IMR-90 (cell line): Measurements from ENCODE around the gene CSAD. TPM values are rescaled to one million over a fixed set of nuclear protein-coding genes. Genes with fewer than 3 reads are reported as not detected.

Source experiments
- ATAC-seq: fragments of 200-7000 bp; cut with Tn5 transposase; 2 replicates; pipeline ENCODE4 v1.9.1; 2020; ENCODE audit warnings: low read depth, mild to moderate bottlenecking, moderate library complexity
- BruUV-seq: library from RNA; stranded (reverse); fragments of 400-500 nt; replicated peaks from 2 replicates; lab custom pipeline; 2021; lab: Mats Ljungman, UMichigan
- CTCF ChIA-PET: fragments of 300-600 bp; formaldehyde crosslinking; extraction: SDS; loops from one replicate; lab custom pipeline; 2021; ENCODE audit warnings: antibody characterized with exemption; lab: Yijun Ruan, JAX
- POLR2A ChIA-PET: fragments of 300-600 bp; sonication (Branson Sonifier 250); formaldehyde crosslinking; loops from one replicate; lab custom pipeline; 2022; ENCODE audit warnings: antibody characterized with exemption; ENCODE audit not compliant: unreplicated experiment; lab: Charles Lee
- DNase-seq: peaks from one replicate; pipeline ENCODE4 v3.0.0; 2013
- H2AFZ ChIP-seq: replicated peaks from 2 replicates; pipeline ENCODE3; 2013; ENCODE audit warnings: low read length, mild to moderate bottlenecking; ENCODE audit not compliant: poor library complexity
- H2AK5ac ChIP-seq: 2 replicates; pipeline ENCODE4 v1.6.1; 2013; ENCODE audit warnings: low read depth, low read length, inconsistent platforms
- H2AK9ac ChIP-seq: replicated peaks from 2 replicates; pipeline ENCODE3; 2013; ENCODE audit warnings: mild to moderate bottlenecking, low read depth, low read length, moderate library complexity; ENCODE audit not compliant: poor library complexity
- H2BK120ac ChIP-seq: 2 replicates; pipeline ENCODE4 v1.6.1; 2013; ENCODE audit warnings: low read depth, low read length, inconsistent platforms
- H2BK15ac ChIP-seq: 3 replicates; pipeline ENCODE4 v1.6.1; 2013; ENCODE audit warnings: low read depth, low read length, inconsistent platforms
- H2BK20ac ChIP-seq: 2 replicates; pipeline ENCODE4 v1.6.1; 2013; ENCODE audit warnings: low read depth, mild to moderate bottlenecking, inconsistent platforms, low read length, moderate library complexity
- H2BK5ac ChIP-seq: 2 replicates; pipeline ENCODE4 v1.6.1; 2013; ENCODE audit warnings: mild to moderate bottlenecking, low read depth, low read length, inconsistent platforms; ENCODE audit not compliant: poor library complexity, severe bottlenecking
- H3K14ac ChIP-seq: replicated peaks from 2 replicates; pipeline ENCODE4 v1.6.1; 2013; ENCODE audit warnings: low read depth, low read length, inconsistent platforms
- H3K18ac ChIP-seq: 2 replicates; pipeline ENCODE4 v1.6.1; 2013; ENCODE audit warnings: low read depth, low read length, control low read depth
- H3K23ac ChIP-seq: 2 replicates; pipeline ENCODE4 v1.6.1; 2013; ENCODE audit warnings: low read depth, low read length, inconsistent platforms
- H3K27ac ChIP-seq: 2 replicates; pipeline ENCODE4 v1.5.1; 2013; ENCODE audit warnings: mild to moderate bottlenecking, control low read depth, low read length; ENCODE audit not compliant: insufficient read depth
- H3K27me3 ChIP-seq: 2 replicates; pipeline ENCODE4 v1.6.1; 2013; ENCODE audit warnings: low read length; ENCODE audit not compliant: control insufficient read depth, insufficient read depth
- H3K36me3 ChIP-seq: 2 replicates; pipeline ENCODE4 v1.6.1; 2013; ENCODE audit warnings: low read length, mixed read lengths; ENCODE audit not compliant: control insufficient read depth, insufficient read depth
- H3K4ac ChIP-seq: 2 replicates; pipeline ENCODE4 v1.6.1; 2013; ENCODE audit warnings: low read depth, low read length, inconsistent platforms
- H3K4me1 ChIP-seq: 2 replicates; pipeline ENCODE4 v1.6.1; 2013; ENCODE audit warnings: low read length, mixed read lengths; ENCODE audit not compliant: control insufficient read depth, insufficient read depth
- H3K4me2 ChIP-seq: 2 replicates; pipeline ENCODE4 v1.6.1; 2013; ENCODE audit warnings: low read depth, mild to moderate bottlenecking, control low read depth, low read length, moderate library complexity
- H3K4me3 ChIP-seq: 2 replicates; pipeline ENCODE4 v1.5.1; 2013; ENCODE audit warnings: low read depth, mild to moderate bottlenecking, control low read depth, low read length, moderate library complexity; ENCODE audit not compliant: insufficient read depth
- H3K56ac ChIP-seq: 2 replicates; pipeline ENCODE4 v1.6.1; 2013; ENCODE audit warnings: low read length, inconsistent platforms; ENCODE audit not compliant: insufficient read depth; ENCODE audit errors: extremely low read depth
- H3K79me1 ChIP-seq, 2 experiments: 2 replicates each; pipeline ENCODE4 v1.6.1; 2013; ENCODE audit warnings: low read length in 2 of 2, inconsistent platforms in 1 of 2, low read depth in 1 of 2
- H3K9ac ChIP-seq: 2 replicates; pipeline ENCODE4 v1.6.1; 2013; ENCODE audit warnings: low read depth, low read length, control low read depth
- H3K9me1 ChIP-seq: 2 replicates; pipeline ENCODE4 v1.6.1; 2013; ENCODE audit warnings: low read length, inconsistent platforms; ENCODE audit not compliant: insufficient read depth
- H3K9me3 ChIP-seq: 2 replicates; pipeline ENCODE4 v1.6.1; 2013; ENCODE audit warnings: low read length; ENCODE audit not compliant: control insufficient read depth, insufficient read depth
- H4K20me1 ChIP-seq: 2 replicates; pipeline ENCODE4 v1.6.1; 2013; ENCODE audit warnings: low read length, inconsistent platforms; ENCODE audit not compliant: insufficient read depth
- H4K5ac ChIP-seq: 2 replicates; pipeline ENCODE4 v1.6.1; 2013; ENCODE audit warnings: mild to moderate bottlenecking, low read depth, low read length, control low read depth
- H4K8ac ChIP-seq, 2 experiments: 2 replicates each; pipeline ENCODE4 v1.6.1; 2013; ENCODE audit warnings: low read depth in 2 of 2, low read length in 2 of 2, control low read depth in 1 of 2, inconsistent platforms in 1 of 2
- H4K91ac ChIP-seq: 2 replicates; pipeline ENCODE4 v1.6.1; 2013; ENCODE audit warnings: low read depth, low read length, inconsistent platforms; ENCODE audit not compliant: insufficient read depth
- CHD1 ChIP-seq: IDR thresholded peaks from 2 replicates; pipeline ENCODE4 v1.6.1; 2012; ENCODE audit warnings: low read depth, low read length, improper control_type of control experiment
- POLR2A ChIP-seq: IDR thresholded peaks from 2 replicates; pipeline ENCODE4 v1.6.1; 2012; ENCODE audit warnings: mild to moderate bottlenecking, low read depth, low read length
- RAD21 ChIP-seq: IDR thresholded peaks from 2 replicates; pipeline ENCODE4 v1.6.1; 2012; ENCODE audit warnings: low read length, improper control_type of control experiment
- RCOR1 ChIP-seq: IDR thresholded peaks from 2 replicates; pipeline ENCODE4 v1.6.1; 2012; ENCODE audit warnings: mild to moderate bottlenecking, low read length, improper control_type of control experiment; ENCODE audit not compliant: insufficient replicate concordance
- WGBS, 2 experiments: methylation state at CpG; one replicate each; pipeline versions ENCODE4 v1.1.5 to v1.1.7; 2013; ENCODE audit warnings: missing lambda C conversion rate in 2 of 2; ENCODE audit not compliant: insufficient read length in 1 of 2; ENCODE audit errors: extremely low coverage in 2 of 2; 5-methylcytosine and 5-hydroxymethylcytosine counted together
- dilution Hi-C: fragments of 300-500 bp; cut with HindIII; formaldehyde crosslinking; loops from one replicate; pipeline ENCODE4 v1.14.3; 2018; ENCODE audit warnings: low sequenced_read_pairs; ENCODE audit not compliant: unreplicated experiment
- in situ Hi-C: fragments of 300-500 bp; cut with MboI; formaldehyde crosslinking; loops from 3 replicates; pipeline ENCODE4 v1.14.3; 2019; ENCODE audit warnings: low sequenced_read_pairs, inconsistent platforms, mixed read lengths
- intact Hi-C: fragments of 100-400 bp; cut with micrococcal nuclease; formaldehyde crosslinking; loops from 2 replicates; pipeline ENCODE4 v1.10.0; 2022
- polyA plus RNA-seq, 3 experiments: library from polyadenylated mRNA; depleted of rRNA; stranded (reverse); fragments of >200 nt; gene quantifications; 2 replicates each; pipeline ENCODE4 v1.2.3, GENCODE V29; 2012; ENCODE audit warnings: low replicate concordance in 1 of 3
- total RNA-seq: library from RNA; depleted of rRNA; stranded (reverse); fragments of >200 nt; gene quantifications from 2 replicates; pipeline ENCODE4 v1.2.3, GENCODE V29; 2012
- TF ChIP-seq, protein P1 (sequence below): fragments of 150-350 bp; IDR thresholded peaks from 2 replicates; pipeline ENCODE4 v1.6.1; 2017; ENCODE audit warnings: mild to moderate bottlenecking, antibody characterized with exemption, low read length, low read depth

Gene CSAD
- total and polyA plus RNA-seq, 2 of the 4 experiments (the other 2 are of a cell fraction) = 5.4 to 45.6 TPM

DNA sequence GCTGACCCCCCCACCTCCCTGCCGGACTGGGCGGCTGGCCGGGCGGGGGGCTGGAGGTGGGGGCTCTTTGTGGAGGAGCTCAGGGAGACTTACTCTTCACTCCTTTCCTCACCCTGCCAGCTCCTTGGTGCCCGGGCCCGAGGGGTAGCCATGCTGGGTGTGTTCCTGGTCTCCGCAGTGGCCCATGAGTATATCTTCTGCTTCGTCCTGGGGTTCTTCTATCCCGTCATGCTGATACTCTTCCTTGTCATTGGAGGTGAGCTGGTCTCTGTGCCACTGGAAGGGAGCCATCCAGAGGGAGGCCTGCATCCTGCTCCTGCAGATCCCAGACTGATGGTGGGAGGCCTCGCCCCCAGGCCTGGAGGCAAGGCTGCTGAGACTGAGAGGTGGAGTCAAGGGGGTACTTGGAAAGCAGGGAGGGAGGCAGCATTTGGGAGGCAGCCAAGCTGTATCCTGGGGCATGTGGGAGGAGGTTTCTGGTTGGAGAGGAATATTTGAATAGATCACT is 57.7 kb downstream of the CSAD start:
- dilution Hi-C loops (no loop called here), in situ Hi-C loops (no loop called here), intact Hi-C loops (no loop called here)
- Histone ChIP-seq H3K79me1 (no peaks in the 10 kb centered on the region), H3K4ac (no peak overlapping the region), H3K27me3 (peaks cover 4% of the 10 kb centered on the region; the same call in 1 of the 2 replicates), H3K4me2 (no peak overlapping the region), H3K14ac (no peak overlapping the region), H3K27ac (no peak overlapping the region), H4K20me1 (no peaks in the 10 kb centered on the region), H3K36me3 (no peaks in the 10 kb centered on the region), H3K9me3 (no peaks in the 10 kb centered on the region), H2BK120ac (no peak overlapping the region), H3K9me1 (peaks cover 10% of the 10 kb centered on the region), H3K18ac (no peak overlapping the region), H2AK5ac (no peak overlapping the region), H3K9ac (no peak overlapping the region), H2BK5ac (no peak overlapping the region), H4K8ac (no peak overlapping the region), H2BK15ac (no peak overlapping the region), H3K56ac (no peak overlapping the region), H2AFZ (peak overlapping the region; percentile 3), H4K91ac (no peak overlapping the region), H2BK20ac (no peak overlapping the region), H2AK9ac (peak overlapping the region; percentile 3), H3K4me1 (peaks cover 3% of the 10 kb centered on the region; the same call in 1 of the 2 replicates), H3K23ac (no peak overlapping the region), H4K5ac (no peak overlapping the region), H3K4me3 (no peak overlapping the region)
- TF ChIP-seq CHD1 = no peak
- no peak for TF ChIP-seq RCOR1
- TF ChIP-seq POLR2A = no peak
- TF ChIP-seq, protein P1, sequence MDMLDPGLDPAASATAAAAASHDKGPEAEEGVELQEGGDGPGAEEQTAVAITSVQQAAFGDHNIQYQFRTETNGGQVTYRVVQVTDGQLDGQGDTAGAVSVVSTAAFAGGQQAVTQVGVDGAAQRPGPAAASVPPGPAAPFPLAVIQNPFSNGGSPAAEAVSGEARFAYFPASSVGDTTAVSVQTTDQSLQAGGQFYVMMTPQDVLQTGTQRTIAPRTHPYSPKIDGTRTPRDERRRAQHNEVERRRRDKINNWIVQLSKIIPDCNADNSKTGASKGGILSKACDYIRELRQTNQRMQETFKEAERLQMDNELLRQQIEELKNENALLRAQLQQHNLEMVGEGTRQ = no peak
- no peak for TF ChIP-seq RAD21
- CTCF ChIA-PET = no interaction called here
- ATAC-seq = no peak; the same call in 1 of the 2 replicates
- DNase-seq = peak; percentile 35
- no TSS peak for BruUV-seq
- POLR2A ChIA-PET = no interaction called here
- WGBS, 2 experiments = 92% methylated on average over 2 of the region's 10 CpGs; no CpG with 5 or more reads in 1 of the 2 experiments
